Middle frontal gyrus (tissue), 1 donor: ENCODE results near the gene OR1F1.
A peak's percentile ranks its signal among the peaks of the same experiment; 100 is the strongest.
"Not testable (repeated sequence)": the region's sequence is repeated elsewhere in the genome, so short reads cannot be mapped to it uniquely, and the experiment has no call there.

ENCODE experiments used
- DNase-seq: peaks from one replicate; pipeline ENCODE4 v3.0.0-alpha.2; 2015; ENCODE audit warnings: low spot score; ENCODE audit errors: extremely low spot score

The OR1F1 gene

DNA sequence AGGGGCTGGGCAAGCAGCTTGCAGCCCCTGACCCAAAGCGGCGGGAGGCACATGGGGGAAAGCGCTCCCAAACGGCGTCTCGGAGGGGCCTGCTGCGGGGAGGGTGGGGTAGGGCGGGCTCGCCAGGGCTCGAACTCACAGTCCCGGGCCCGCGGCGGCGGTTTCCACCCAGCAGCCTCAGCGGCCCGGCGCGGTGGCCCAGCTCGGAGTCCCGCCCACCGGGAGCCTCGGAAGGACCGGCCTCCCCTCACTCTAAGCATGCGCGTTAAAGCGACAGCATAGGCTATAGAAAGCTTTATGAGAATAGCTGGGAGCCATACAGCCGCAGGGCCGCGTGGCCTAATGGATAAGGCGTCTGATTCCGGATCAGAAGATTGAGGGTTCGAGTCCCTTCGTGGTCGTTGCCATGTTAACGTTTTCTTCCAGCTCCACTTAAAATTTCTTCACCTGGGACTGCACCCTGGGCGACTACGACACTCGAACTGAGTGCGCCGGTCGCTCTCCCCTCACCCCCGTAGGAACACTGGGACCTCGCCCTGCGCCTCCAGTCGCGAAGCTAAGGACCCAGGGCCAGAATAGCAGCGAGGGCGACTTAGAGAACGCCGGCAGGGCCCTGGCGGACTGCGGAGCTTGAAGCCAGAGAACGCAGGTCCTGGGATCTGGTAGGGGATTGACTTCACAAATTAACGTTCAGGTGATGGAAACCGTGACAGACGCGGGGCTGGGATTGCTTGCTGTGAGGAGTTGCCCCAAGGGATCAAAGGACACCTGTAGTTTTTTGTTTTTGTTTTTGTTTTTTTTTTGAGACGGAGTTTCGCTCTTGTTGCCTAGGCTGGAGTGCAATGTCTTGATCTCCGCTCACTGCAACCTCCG, 37.4 kb upstream of the OR1F1 start:
- peak; percentile 94 for DNase-seq

GRCh38 chr16:3152027-3152276, 36.1 kb upstream of the OR1F1 start:
- no peak for DNase-seq

DNA sequence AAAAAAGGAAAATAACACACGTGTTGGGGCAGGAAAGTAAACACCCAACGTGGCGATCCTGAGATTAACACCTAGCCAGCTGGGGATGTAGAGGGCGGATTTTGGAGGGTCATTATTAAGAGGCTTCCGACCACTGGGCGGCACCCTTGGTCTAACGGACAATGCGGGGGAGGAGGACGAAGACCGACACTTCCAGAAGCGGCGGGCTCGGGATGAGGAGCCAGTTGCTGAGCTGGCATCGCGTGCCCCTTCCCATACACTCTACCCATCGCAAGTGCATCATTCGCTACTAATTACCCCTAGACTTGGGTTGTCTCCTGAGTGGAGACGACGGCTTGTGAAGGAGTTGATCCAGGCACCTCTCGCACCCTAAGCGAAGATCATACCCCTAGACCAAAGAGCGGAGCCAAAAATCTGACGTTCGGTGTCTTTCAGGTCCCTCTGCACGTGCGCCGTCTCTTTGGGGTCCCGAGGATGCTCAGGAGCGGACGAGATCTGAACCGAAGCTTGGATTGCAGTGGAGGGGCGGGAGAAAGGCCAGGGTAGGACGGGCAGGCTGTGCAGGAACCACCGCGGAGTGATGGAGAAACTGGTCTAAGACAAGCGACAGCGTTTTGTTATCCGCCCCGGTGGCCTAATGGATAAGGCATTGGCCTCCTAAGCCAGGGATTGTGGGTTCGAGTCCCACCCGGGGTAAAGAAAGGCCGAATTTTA, 35.6 kb upstream of the OR1F1 start:
- DNase-seq = peak; percentile 69

DNA sequence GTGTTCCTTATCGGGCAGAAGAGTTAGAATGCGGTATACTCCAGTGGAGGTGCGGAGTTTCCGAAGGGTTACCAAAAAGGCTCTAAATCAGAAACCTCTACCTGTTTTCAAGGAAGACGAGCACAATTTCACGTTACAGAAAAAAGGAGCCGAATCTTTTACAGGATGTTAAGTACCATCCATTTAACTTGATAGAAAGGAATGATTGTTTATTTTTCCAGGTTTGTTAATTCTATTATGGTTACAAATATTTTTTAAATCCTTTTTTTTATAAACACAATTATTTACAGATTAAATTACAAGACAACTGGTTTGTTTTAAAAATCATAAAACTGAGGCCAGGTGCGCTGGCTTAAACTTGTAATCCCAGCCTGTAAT, 35.0 kb upstream of the OR1F1 start:
- DNase-seq = no peak

- no peak for DNase-seq
Observed at GRCh38 chr16:3155181-3155580, 32.8 kb upstream of the OR1F1 start.

GRCh38 chr16:3155972-3156371, 32.0 kb upstream of the OR1F1 start:
- DNase-seq = no peak

DNA sequence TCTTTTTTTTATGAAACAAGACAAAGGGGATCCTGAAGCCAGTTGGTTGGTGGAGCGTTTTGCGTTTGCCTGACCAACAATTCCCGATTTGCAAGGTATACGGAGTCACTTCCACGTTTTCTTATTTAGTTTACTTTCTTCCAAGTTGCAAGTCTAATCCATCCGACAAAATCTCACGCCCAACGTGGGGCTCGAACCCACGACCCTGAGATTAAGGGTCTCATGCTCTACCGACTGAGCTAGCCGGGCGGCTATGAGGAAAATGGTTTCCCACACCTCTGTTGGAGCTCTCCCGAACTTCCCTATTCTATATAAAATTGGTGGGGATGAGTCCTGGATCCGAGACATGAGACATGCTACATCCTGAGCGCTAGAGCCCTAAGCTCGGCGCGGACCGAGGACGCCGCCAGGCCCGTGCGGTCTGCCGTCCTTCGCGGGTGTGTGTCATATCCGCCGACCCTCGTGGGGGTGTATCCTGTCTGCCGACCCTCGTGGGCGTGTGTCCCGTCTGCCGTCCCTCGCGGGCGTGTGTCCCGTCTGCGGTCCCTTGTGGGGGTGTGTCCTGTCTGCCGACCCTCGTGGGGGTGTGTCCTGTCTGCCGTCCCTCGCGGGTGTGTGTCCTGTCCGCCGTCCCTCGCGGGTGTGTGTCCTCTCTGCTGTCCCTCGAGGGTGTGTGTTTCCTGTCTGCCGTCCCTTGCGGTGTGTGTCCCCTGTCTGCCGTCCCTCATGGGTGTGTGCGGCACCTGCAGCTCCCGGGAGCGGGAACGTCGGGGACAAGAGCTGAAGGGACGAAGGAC, 30.6 kb upstream of the OR1F1 start:
- DNase-seq = no peak

GRCh38 chr16:3158026-3158509, 29.9 kb upstream of the OR1F1 start:
- no peak for DNase-seq

DNA sequence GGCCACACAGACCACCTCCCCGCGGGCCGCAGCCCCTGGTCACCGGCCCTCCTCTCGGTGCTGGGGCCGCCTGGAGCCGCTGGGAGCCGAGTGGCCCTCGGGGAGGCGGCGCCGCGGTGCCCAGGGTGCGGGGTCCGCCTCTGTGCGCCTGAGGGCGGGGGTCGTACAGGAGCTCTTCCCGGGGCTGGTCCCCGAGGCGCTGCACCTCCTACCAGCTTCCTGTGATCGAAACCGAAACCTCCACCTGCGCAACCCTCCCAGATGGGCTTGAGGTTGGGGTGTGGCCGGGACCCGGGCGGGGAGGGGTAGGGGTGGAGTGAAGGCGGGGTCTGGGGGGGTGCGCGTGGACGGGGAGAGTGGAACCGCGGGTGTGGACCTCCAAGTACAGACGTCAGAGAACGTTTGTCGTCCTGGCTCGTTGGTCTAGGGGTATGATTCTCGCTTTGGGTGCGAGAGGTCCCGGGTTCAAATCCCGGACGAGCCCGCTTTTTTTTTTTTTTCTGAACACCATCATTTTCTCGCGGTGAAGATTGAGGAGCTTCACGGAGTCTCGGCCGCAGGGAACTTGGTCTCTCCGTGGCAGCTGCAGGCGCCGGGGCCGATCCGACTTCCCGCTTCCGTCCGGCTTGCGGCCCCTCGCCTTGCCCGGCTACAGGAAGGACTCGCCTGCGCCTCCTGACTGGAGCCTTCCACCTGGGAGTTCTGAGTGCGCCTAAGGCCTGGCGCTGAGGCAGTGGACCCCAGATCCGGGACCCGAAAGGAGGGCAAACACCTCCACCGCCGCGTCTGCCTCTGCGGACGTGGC, 29.3 kb upstream of the OR1F1 start:
- DNase-seq = peak; percentile 7

DNA sequence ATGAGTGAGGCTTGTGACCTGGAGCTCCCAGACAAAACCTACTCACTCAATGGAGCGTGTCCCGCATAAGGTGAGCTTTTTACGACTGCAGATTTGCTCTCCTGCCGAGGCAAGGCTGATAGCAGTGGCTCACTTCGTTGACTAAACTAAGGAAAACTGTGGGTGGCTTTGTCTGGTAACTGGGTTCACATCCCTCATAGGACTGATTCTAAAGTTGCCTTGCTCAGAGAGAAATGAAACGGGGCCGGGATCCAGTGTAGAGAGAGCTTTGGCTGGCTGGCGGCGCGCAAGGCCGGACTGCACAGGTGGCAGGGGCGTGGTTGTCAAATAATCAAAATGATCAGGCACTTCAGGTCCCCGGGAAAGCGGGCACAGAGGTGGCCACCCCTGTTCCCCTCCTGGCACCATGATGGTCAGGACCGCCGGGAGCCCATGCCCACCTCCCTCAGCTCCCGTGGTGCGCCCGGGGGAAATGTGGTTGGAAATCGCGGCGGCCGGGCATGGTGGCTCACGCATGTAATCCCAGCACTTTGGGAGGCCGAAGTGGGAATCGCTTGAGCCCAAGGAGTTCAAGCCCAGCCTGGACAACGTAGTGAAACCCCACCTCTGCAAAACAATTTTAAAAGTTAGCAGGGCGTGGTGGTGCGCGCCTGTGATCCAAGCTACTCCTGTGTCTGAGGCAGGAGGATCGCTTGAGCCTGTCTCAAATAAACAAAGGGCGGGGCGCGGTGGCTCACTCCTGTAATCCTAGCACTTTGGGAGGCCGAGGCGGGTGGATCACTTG, 26.6 kb upstream of the OR1F1 start:
- DNase-seq = no peak

DNA sequence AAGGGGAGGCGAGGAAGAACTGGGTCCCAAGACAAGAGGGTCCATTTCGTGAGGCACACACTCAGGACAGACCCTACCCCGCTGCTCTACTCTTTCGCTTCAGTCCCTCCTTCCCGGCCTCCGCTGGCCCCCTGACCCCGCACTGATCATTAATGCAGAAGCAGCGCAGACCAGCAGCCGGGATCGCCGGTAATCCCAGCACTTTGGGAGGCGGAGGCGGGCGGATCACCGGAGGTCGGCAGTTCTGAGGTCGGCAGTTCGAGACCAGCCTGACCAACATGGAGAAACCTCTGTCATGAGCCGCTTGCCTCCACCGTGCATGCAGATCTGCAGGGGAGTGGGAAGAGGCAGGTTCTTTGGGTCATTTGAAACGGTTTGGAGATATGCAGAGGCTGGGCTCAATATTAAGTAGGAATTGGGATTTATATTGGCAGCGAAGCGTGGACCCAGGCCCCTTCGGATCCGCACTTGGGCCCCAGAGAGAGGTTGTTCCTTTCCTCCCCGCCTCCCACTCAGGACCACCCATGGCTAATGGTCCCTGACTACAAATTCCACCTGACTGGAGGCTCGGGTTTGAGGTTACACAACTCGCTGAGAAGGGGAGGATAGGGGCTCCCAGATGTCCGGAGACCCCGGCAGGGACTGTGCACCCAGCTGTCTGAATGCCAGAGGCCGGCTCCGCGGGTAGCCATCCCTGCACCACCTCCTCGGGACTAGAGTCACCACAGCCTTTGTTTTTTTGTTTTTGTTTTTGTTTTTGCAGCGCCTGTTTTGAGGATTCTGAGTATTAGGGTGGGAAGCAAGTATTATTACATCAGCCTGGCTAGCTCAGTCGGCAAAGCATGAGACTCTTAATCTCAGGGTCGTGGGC, 23.6 kb upstream of the OR1F1 start:
- no peak for DNase-seq

GRCh38 chr16:3165111-3165822, 22.7 kb upstream of the OR1F1 start:
- DNase-seq = no peak

- no peak for DNase-seq
Observed at GRCh38 chr16:3166505-3166886, 21.5 kb upstream of the OR1F1 start.

DNA sequence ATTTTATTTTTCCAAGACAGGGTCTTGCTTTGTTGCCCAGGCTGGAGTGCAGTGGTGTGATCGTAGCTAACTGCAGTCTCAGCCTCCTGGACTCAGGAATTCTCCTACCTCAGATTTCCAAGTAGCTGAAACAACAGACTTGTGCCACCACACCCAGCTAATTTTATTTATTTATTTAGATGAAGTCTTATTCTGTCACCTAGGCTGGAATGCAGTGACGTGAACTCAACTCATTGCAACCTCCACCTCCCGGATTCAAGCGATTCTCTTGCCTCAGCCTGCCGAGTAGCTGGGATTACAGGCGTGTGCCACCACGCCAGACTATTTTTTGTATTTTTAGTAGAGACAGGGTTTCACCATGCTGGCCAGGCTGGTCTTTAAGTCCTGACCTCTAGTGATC, 19.3 kb upstream of the OR1F1 start:
- not testable (repeated sequence) for DNase-seq

DNA sequence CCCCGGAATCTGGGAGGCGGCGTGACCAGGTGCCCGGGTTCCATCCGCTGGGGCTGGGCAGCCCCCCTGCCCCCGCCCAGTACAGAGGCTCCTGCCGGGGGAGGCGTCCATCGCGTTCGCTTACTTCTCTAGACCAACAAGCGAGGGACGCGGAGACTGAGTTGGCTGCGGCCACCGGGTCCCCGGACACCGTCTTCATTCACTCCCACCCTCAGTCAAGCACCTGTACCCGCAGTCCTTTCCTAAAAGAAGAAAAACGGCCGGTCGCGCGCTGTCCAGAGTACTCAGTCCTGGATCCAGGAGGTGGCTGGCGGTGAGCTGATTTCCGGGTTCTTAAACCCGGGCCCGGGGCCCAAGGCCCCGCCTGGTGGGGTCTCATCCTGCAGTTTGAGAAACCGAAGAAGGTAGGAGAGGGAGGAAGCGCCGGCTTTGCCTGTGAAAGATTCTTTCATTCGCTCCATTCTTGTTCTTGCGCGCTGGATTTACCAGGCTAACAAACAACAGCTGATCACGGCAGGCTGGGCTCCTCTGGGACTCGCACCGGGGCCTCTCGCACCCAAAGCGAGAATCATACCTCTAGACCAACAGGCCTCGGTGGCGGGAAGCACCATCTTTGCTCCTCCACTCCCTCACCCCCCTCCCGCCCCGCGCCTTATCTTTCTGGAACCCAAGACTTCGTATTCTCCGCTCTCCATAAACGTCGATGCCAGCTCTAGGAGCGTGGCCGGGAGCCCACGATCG, 17.4 kb upstream of the OR1F1 start:
- no peak for DNase-seq

DNA sequence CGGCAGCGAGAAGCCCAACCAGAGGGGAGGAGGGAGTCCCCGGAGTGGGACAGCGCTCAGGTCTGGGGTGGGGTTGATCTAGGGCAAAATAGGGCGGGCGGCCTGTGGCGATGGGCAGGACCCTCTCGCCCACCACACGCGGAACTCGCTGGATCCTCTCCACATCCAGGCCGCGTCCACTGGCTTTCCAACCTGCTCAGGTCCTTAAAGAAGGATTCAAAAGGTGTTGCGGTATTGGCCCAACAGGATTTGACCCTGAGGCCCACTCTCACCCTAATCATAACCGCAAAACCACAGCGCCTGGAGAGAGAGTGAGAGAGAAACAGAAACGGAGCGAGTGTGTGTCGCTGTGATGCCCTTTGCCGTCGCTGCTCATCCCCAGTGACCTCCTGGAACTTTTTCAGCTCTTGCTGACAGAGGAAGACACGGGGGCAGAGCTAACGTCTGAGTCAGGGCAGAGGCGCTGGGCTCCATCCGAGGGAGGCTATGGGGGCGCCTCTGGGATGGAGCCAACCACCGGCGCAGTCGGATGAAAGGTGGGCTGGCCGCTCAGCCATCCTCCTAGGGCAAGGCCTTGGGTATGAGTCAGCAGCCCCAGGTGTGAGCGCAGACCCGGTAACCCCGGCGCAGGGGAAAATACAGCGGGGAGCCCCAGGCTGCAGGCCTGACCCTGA, 16.7 kb upstream of the OR1F1 start:
- no peak for DNase-seq

DNA sequence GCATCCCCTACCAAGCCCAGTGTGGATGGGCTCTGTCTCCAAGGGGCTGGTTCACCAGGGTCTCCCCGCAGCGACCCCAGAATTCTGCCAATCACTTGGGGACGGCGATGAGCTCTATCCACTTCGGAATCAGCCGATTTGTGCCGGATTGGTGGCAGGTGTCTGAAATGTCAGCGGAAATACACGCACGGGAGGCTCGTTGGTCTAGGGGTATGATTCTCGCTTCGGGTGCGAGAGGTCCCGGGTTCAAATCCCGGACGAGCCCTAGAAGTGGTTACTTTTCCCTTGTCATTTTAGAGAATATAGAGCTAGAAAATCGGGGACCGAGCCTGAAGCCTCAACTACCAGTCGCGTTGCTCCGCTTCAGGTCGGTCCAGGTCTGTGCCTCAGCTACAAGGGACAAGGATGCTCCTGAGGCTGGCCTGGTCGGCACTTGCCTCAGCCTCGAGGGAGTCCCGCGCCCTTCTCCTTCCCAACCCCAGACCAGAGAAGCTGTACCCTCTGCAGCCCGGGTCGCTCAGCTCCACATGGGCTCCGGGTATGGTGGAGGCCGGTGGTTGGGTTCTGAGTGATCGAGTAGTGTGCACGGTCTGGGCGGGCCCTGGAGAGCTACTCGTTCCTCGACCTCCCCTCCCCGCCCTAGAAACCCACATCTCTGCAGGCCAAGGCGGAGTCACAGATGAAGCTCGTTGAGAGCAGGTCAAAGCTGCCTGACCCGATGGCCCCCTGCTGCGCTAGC, 16.0 kb upstream of the OR1F1 start:
- DNase-seq = no peak
